ENCODE data around the gene GDAP2.

GDAP2 gene

GRCh38 chr1:117838911-117839310, 90.5 kb downstream of the GDAP2 start:
- DNase-seq, result no peak

GRCh38 chr1:117836069-117836468, 93.4 kb downstream of the GDAP2 start:
- DNase-seq, result no peak

GRCh38 chr1:117834416-117834815, 95.0 kb downstream of the GDAP2 start:
- DNase-seq, result no peak

- no peak for DNase-seq
Measured at GRCh38 chr1:117832453-117832852, 97.0 kb downstream of the GDAP2 start.

GRCh38 chr1:117830222-117830621, 99.2 kb downstream of the GDAP2 start:
- no peak for DNase-seq

GRCh38 chr1:117828201-117828600, 101.2 kb downstream of the GDAP2 start:
- DNase-seq, result no peak

GRCh38 chr1:117826540-117827078, 102.8 kb downstream of the GDAP2 start:
- no peak for DNase-seq

- no peak for DNase-seq
Measured at GRCh38 chr1:117826119-117826518, 103.3 kb downstream of the GDAP2 start.

- DNase-seq, result no peak
Measured at GRCh38 chr1:117825414-117825813, 104.0 kb downstream of the GDAP2 start.

- no peak for DNase-seq
Measured at GRCh38 chr1:117824616-117825015, 104.8 kb downstream of the GDAP2 start.

GRCh38 chr1:117821774-117822482, 107.5 kb downstream of the GDAP2 start:
- DNase-seq, result no peak

GRCh38 chr1:117821382-117821755, 108.1 kb downstream of the GDAP2 start:
- no peak for DNase-seq

GRCh38 chr1:117820694-117821381, 108.6 kb downstream of the GDAP2 start:
- no peak for DNase-seq

GRCh38 chr1:117820096-117820495, 109.3 kb downstream of the GDAP2 start:
- DNase-seq, result no peak

GRCh38 chr1:117819301-117819700, 110.1 kb downstream of the GDAP2 start:
- no peak for DNase-seq

GRCh38 chr1:117818456-117818855, 111.0 kb downstream of the GDAP2 start:
- no peak for DNase-seq

- no peak for DNase-seq
Measured at GRCh38 chr1:117817629-117818028, 111.8 kb downstream of the GDAP2 start.

- DNase-seq, result no peak
Measured at GRCh38 chr1:117815926-117816325, 113.5 kb downstream of the GDAP2 start.

GRCh38 chr1:117814856-117815797, 114.3 kb downstream of the GDAP2 start:
- no peak for DNase-seq

All from NCI-H146 (cell line).